RCC 7860 (cell line): ENCODE results near the gene MOCS2.

Experiments
- DNase-seq: peaks from one replicate; pipeline ENCODE4 v3.0.0-alpha.2; 2015; ENCODE audit warnings: low spot score
- FAIRE-seq: peaks from 2 replicates; lab custom pipeline; 2012; peaks lifted over from hg19 to GRCh38; lab: Jason Lieb, UNC

Gene MOCS2

GRCh38 chr5:53055365-53055764, 54.2 kb downstream of the MOCS2 start:
- FAIRE-seq (no peak), DNase-seq (no peak)

DNA sequence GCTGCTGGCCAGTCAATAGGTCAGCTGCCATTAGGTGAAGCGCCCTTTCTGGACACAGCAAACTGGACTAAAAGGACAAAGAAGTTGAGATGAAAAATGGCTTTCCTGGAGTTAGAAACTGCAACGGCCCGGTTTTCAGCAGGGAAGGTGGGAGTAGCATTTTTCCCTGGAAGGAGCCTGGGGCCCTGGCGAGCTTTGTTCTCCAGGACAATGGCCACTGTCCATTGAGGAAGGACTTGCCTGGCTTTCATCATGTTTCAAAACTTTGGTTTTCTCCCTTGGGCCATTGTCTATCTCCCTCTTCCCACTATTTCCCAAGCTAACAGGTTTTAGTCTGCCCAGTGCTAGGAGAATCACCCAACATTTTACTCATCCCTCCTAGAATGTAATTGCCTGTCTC, 56.2 kb downstream of the MOCS2 start:
- DNase-seq (no peak), FAIRE-seq (no peak)

GRCh38 chr5:53052499-53052898, 57.1 kb downstream of the MOCS2 start:
- no peak for DNase-seq
- FAIRE-seq, result no peak

DNA sequence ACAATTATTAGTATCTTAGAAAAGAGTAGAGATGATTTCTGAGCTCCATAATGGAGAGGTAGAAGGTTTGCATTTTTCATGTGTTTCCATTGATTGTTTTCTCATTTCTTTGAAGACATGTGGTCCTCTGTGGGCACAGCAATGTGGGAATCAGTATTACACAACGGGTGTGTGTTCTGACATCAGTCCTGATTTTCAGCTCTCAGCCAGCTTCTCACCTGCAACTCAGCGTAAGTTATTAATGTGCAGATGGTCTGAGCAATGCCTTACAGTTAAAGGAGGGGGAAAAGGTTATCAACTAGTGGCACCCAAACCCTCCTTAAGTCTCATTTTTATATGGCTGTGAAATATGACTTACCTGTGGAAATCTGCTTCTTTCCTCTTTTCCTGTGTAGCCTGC, 61.3 kb downstream of the MOCS2 start:
- FAIRE-seq, result no peak
- DNase-seq, result no peak
